Activated CD4-positive, alpha-beta T cell treated with anti-CD3 and anti-CD28 coated beads, Interleukin-2, amount 50 U/mL, for 24 hours (primary cell): Measurements from ENCODE around the gene PNLDC1.
"Not testable (repeated sequence)": the region's sequence is repeated elsewhere in the genome, so short reads cannot be mapped to it uniquely, and the experiment has no call there.

Source experiments
- DNase-seq, 2 donors: peaks; one replicate each; pipeline ENCODE4 v3.0.0-alpha.2; 2020; ENCODE audit warnings: low read depth in 1 of 2, low spot score in 1 of 2

PNLDC1 gene

DNA sequence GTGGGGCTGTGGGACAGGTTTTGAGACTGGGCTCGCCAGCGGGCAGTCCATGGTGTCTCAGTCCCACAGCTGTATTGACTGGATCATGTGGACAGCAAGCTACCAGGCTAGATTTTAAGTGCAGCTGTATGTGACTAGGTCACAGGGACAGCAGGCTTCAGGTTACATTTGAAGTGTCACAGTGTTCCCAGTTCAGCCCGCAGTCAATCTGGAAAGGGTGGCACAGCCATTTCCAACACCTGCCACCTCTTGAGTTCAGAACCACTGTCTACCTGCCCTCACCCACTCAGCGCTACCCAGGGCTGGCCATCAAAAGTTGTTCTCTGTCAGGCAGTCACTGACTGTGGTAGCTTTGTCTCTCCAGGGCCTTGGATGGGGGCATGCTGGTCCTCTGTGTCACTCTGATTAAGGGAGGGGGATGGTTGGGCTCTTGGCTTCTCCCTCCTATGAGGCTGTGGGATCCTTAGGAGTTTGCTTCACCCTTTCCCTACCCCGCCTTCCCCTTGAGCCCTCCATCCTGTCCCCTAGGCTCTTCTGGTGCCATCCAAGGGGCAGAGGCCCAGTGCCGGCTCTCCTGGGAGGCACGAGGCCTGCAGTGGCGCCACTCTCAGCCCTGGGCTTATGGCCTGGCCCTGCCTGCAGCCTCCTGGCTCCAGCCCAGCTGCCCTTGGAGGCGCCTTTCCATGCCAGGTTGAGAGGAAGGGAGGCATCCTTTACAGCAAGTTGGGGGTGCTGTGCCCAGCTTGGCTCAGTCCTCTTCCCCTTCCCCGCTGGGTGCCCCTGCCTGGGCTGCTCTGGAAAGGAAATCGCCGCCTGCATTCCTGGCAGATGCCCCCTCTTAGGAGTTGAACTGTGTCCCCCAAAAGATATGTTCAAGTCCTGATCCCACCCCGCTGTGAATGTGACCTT is 44.9 kb downstream of the PNLDC1 start:
- no peak for DNase-seq

DNA sequence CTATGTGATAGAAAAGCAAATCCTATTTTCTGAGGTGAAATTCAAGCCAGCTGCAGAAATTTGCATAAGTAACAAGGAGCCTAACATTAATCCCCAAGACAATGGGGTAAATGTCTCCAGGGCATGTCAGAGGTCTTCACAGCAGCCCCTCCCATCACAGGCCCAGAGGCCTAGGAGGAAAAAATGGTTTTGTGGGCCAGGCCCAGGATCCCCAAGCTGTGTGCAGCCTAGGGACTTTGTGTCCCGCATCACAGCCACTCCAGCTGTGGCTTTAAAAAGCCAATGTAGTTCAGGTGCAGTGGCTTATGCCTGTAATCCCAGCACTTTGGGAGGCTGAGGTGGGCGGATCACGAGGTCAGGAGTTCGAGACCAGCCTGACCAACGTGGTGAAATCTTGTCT is 48.5 kb downstream of the PNLDC1 start:
- not testable (repeated sequence) for DNase-seq

DNA sequence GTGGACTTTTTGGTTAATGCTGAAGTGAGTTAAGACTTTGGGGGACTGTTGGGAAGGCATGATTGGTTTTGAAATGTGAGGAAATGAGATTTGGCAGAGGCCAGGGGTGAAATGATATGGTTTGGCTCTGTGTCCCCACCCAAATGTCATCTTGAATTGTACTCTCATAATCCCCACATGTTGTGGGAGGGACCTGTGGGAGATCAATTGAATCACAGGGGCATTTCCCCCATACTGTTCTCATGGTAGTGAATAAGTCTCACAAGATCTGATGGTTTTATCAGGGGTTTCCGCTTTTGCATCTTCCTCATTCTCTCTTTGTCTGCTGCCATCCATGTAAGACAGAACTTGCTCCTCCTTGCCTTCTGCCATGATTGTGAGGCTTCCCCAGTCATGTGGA is 49.8 kb downstream of the PNLDC1 start:
- not testable (repeated sequence) for DNase-seq

DNA sequence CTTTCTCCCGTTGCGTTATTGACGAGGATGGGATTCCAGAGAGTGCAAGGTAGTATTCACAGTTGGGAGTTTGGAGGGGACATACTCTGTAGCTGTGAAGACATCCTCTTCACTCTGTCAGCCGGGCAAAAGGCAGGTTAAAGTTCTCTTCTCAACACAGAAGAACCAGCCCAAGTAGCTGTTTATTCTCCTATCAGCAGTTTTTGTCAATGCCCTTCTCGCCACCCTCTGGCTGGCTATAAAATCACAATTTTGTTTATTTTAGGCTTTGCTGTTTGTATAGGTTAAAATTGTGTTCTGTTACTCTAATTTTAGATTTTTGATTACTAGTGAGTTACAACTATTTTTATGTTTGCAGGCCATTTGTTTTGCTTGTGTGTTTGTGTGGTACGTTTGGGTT is 52.8 kb downstream of the PNLDC1 start:
- no peak for DNase-seq

DNA sequence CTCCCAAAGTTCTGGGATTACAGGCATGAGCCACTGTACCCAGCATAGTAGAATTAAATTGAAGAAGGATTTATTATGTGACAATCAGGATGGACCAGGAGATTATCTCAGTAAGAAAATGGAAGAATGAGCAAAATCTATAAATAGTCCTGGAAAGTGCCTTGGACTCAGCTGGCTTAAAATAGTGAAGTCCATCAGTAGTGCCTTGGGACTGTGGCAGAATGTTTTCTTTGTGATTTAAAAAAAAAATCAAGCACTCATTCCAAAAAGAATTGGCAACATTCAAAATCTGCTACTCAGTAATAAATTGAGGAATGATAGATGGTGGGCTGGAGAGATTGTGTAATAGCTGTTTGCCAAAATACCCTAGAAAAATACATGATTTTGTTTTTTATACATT is 53.7 kb downstream of the PNLDC1 start:
- DNase-seq = no peak

DNA sequence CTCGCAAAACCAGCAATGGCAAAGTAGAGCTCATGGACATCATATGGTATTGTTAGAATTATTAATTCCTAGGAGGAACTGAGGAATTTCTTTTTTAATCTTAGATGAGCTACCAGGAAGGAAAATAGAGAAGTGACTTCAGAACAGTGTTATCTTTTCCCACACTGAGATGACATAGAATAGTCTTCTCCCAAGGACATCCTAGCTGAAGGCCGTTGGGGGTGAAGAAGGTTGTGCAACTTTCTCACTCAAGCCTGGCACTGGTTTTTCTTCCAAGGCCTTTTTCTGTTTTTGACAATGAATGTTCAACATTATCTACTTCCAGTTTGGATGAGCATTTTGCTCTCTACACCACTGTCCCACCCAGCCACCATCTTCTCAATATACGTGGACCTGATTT is 54.9 kb downstream of the PNLDC1 start:
- DNase-seq = no peak

GRCh38 chr6:159858259-159858658 is 58.2 kb downstream of the PNLDC1 start:
- no peak for DNase-seq

DNA sequence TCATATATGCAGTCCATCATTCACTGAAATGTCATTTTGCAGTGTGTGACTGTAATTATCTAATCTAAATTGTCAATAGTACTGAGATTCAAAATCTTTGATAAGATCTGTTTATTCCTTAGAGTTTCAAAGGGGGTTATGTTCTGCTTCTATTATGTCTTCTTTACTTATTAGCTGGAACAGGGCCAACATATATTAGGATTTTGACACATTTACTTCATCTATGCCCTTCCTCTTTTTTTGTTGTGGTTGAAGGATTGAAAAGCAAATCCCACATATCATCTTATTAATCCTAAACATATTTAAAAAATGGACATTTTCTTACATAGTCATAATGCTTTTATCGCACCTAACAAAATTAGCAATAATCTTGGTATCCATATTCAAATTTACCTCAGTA is 60.4 kb downstream of the PNLDC1 start:
- no peak for DNase-seq

DNA sequence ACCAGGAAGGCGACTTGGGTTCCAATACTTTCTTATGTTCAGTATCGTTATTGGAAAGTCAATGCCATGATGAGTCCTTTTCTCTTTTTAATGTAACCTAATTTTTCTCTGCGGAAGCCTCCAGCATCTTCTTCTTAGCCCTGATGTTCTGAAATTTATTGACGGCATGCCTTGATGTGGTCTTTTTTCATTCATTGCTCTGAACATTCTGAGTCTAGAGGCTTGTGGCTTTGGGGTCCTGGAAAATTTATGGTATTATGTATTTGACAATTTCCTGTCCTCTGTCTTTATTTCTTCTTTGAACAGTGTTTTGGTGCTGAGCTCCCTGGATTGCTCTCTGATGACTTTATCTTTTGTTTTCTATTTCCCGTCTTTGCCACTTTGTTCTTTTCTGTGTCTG is 62.0 kb downstream of the PNLDC1 start:
- DNase-seq = no peak

DNA sequence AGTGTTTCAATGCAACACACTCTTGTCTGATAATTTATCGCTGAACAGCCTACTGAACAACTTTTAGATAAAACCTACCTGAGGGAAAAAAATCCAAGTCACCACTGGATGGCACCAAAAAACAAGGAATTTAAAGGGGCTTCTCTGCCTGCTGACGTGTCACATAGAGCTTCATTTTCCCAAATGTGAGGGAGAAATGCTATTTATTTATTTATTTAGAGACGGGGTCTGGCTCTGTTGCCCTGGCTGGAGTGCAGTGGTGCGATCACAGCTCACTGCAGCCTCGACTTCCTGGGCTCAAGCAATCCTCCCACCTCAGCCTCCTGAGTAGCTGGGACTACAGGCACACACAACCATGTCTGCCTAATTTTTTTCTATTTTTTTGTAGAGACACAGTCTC is 63.3 kb downstream of the PNLDC1 start:
- peak in 1 of 2 donors; percentile 17 for DNase-seq

GRCh38 chr6:159865226-159865920 is 65.3 kb downstream of the PNLDC1 start:
- no peak for DNase-seq

GRCh38 chr6:159866286-159867247 is 66.5 kb downstream of the PNLDC1 start:
- DNase-seq = no peak
